CMK (cell line): ENCODE results near the gene NRDE2.

Experiments used
- DNase-seq: peaks from one replicate; pipeline ENCODE4 v3.0.0-alpha.2; 2010; ENCODE audit warnings: low read depth

NRDE2 gene

GRCh38 chr14:90299408-90299807 lies 32.3 kb downstream of the NRDE2 start:
- DNase-seq = no peak

GRCh38 chr14:90297876-90298629 lies 33.7 kb downstream of the NRDE2 start:
- no peak for DNase-seq

- DNase-seq = no peak
Measured at GRCh38 chr14:90296641-90297040, 35.1 kb downstream of the NRDE2 start.

- no peak for DNase-seq
Measured at GRCh38 chr14:90295870-90296516, 35.7 kb downstream of the NRDE2 start.

- no peak for DNase-seq
Measured at GRCh38 chr14:90294872-90295271, 36.9 kb downstream of the NRDE2 start.

GRCh38 chr14:90293766-90294730 lies 37.7 kb downstream of the NRDE2 start:
- no peak for DNase-seq

GRCh38 chr14:90291699-90292098 lies 40.0 kb downstream of the NRDE2 start:
- DNase-seq = no peak

- DNase-seq = no peak
Measured at GRCh38 chr14:90290337-90291011, 41.3 kb downstream of the NRDE2 start.

GRCh38 chr14:90288651-90289355 lies 42.9 kb downstream of the NRDE2 start:
- no peak for DNase-seq

GRCh38 chr14:90287791-90288190 lies 44.0 kb downstream of the NRDE2 start:
- DNase-seq = no peak

- no peak for DNase-seq
Measured at GRCh38 chr14:90281756-90282155, 50.0 kb downstream of the NRDE2 start.

GRCh38 chr14:90281261-90281660 lies 50.5 kb downstream of the NRDE2 start:
- no peak for DNase-seq

GRCh38 chr14:90280096-90280495 lies 51.6 kb downstream of the NRDE2 start:
- no peak for DNase-seq

- DNase-seq = no peak
Measured at GRCh38 chr14:90278199-90279175, 53.3 kb downstream of the NRDE2 start.

- no peak for DNase-seq
Measured at GRCh38 chr14:90277581-90278198, 54.1 kb downstream of the NRDE2 start.

- no peak for DNase-seq
Measured at GRCh38 chr14:90276646-90277367, 54.9 kb downstream of the NRDE2 start.

GRCh38 chr14:90275820-90276219 lies 55.9 kb downstream of the NRDE2 start:
- DNase-seq = no peak

GRCh38 chr14:90275458-90275814 lies 56.3 kb downstream of the NRDE2 start:
- no peak for DNase-seq

- no peak for DNase-seq
Measured at GRCh38 chr14:90274808-90275457, 56.8 kb downstream of the NRDE2 start.
